SK-N-SH (cell line): ENCODE data around the gene EIF5AL1. TPM values are rescaled to one million over a fixed set of nuclear protein-coding genes. Genes with fewer than 3 reads are reported as not detected.

ENCODE experiments used
- CTCF ChIA-PET: fragments of 300-600, 350-600 bp; formaldehyde crosslinking; extraction: SDS; loops from one replicate; lab custom pipeline; 2021; lab: Yijun Ruan, JAX
- POLR2A ChIA-PET: fragments of 350-600 bp; sonication (Branson Sonifier 250); formaldehyde crosslinking; extraction: SDS; loops from one replicate; lab custom pipeline; 2020; ENCODE audit warnings: antibody characterized with exemption, inconsistent platforms; lab: Yijun Ruan, JAX
- DNase-seq: peaks from one replicate; pipeline ENCODE4 v3.0.0; 2012
- H2AFZ ChIP-seq: fragments of 200-600 bp; sonication (generic); 2 replicates; pipeline ENCODE4 v1.8.1; 2016; ENCODE audit warnings: antibody characterized with exemption, mild to moderate bottlenecking, low read depth
- H3F3A ChIP-seq: fragments of 200-600 bp; sonication (generic); replicated peaks from 2 replicates; pipeline ENCODE3; 2016; ENCODE audit warnings: antibody characterized with exemption, mild to moderate bottlenecking; ENCODE audit not compliant: insufficient read depth
- H3K27ac ChIP-seq, 2 experiments: fragments of 200-500 bp in 1 of 2; fragments of 200-600 bp in 1 of 2; sonication (Bioruptor generic) in 1 of 2; sonication (generic), shearing (Covaris generic) in 1 of 2; 2 replicates each; pipeline versions ENCODE4 v1.5.1 to v1.6.1; 2014 to 2016; ENCODE audit warnings: low read depth in 2 of 2, inconsistent platforms in 1 of 2, low read length in 1 of 2, mild to moderate bottlenecking in 1 of 2, mixed read lengths in 1 of 2
- H3K27me3 ChIP-seq: fragments of 200-600 bp; sonication (generic), shearing (Covaris generic); 2 replicates; pipeline ENCODE4 v1.6.1; 2016; ENCODE audit warnings: mixed run types; ENCODE audit not compliant: insufficient read depth
- H3K36me3 ChIP-seq, 2 experiments: fragments of 200-500 bp in 1 of 2; fragments of 200-600 bp in 1 of 2; sonication (Bioruptor generic) in 1 of 2; sonication (generic) in 1 of 2; replicated peaks in 1 of 2; 2 replicates each; pipeline versions ENCODE3 to v1.5.1; 2014 to 2016; ENCODE audit warnings: low read length in 1 of 2, mild to moderate bottlenecking in 1 of 2; ENCODE audit not compliant: insufficient read depth in 2 of 2, control insufficient read depth in 1 of 2
- H3K4me1 ChIP-seq, 2 experiments: fragments of 200-500 bp in 1 of 2; fragments of 200-600 bp in 1 of 2; sonication (Bioruptor generic) in 1 of 2; sonication (generic), shearing (Covaris generic) in 1 of 2; 2 replicates each; pipeline versions ENCODE4 v1.5.1 to v1.6.1; 2014 to 2016; ENCODE audit warnings: low read depth in 1 of 2, low read length in 1 of 2, mixed run types in 1 of 2; ENCODE audit not compliant: insufficient read depth in 2 of 2, control insufficient read depth in 1 of 2
- H3K4me2 ChIP-seq: fragments of 200-600 bp; sonication (generic), shearing (Covaris generic); 2 replicates; pipeline ENCODE4 v1.6.1; 2017; ENCODE audit warnings: mixed run types
- H3K4me3 ChIP-seq, 2 experiments: fragments of 200-500 bp in 1 of 2; fragments of 200-600 bp in 1 of 2; sonication (Bioruptor generic) in 1 of 2; sonication (generic), shearing (Covaris generic) in 1 of 2; 2 replicates each; pipeline versions ENCODE4 v1.5.1 to v1.8.1; 2014 to 2016; ENCODE audit warnings: low read depth in 2 of 2, inconsistent platforms in 1 of 2, low read length in 1 of 2, mild to moderate bottlenecking in 1 of 2, mixed read lengths in 1 of 2, moderate library complexity in 1 of 2
- H3K79me2 ChIP-seq: fragments of 200-600 bp; sonication (generic); 2 replicates; pipeline ENCODE4 v1.8.1; 2017; ENCODE audit warnings: mild to moderate bottlenecking; ENCODE audit not compliant: insufficient read depth
- H3K9ac ChIP-seq: fragments of 200-600 bp; sonication (generic); 2 replicates; pipeline ENCODE4 v1.6.1; 2017; ENCODE audit warnings: mixed run types
- H3K9me2 ChIP-seq: fragments of 200-600 bp; sonication (generic); 2 replicates; pipeline ENCODE4 v1.6.1; 2017; ENCODE audit warnings: mixed run types
- H3K9me3 ChIP-seq: fragments of 200-600 bp; sonication (generic); 2 replicates; pipeline ENCODE4 v1.6.1; 2017; ENCODE audit warnings: mixed run types, mild to moderate bottlenecking, moderate library complexity
- H4K20me1 ChIP-seq: fragments of 200-600 bp; sonication (generic); 2 replicates; pipeline ENCODE4 v1.6.1; 2017; ENCODE audit warnings: mild to moderate bottlenecking, mixed run types; ENCODE audit not compliant: insufficient read depth
- CHD2 ChIP-seq: fragments of 150-350 bp; IDR thresholded peaks from 2 replicates; pipeline ENCODE4 v1.6.1; 2018; ENCODE audit warnings: low read length; ENCODE audit not compliant: partially characterized antibody
- CTCF ChIP-seq: fragments of 200-600 bp; sonication (generic); IDR thresholded peaks from 2 replicates; pipeline ENCODE4 v1.6.1; 2017; ENCODE audit warnings: antibody characterized with exemption, mild to moderate bottlenecking, moderate library complexity
- ELF1 ChIP-seq: IDR thresholded peaks from 2 replicates; pipeline ENCODE4 v1.4.0; 2012
- EP300 ChIP-seq, 2 experiments: IDR thresholded peaks; 2 replicates each; pipeline versions ENCODE4 v1.4.0 to v1.6.1; 2012; ENCODE audit warnings: borderline replicate concordance in 1 of 2, low read depth in 1 of 2, low read length in 1 of 2
- FOSL2 ChIP-seq: IDR thresholded peaks from 2 replicates; pipeline ENCODE4 v1.4.0; 2012; ENCODE audit warnings: low read depth, mild to moderate bottlenecking, moderate library complexity, borderline replicate concordance
- FOXJ3 ChIP-seq: sonication (generic); formaldehyde crosslinking; IDR thresholded peaks from 2 replicates; pipeline ENCODE4 v1.5.1; 2020; ENCODE audit warnings: mild to moderate bottlenecking, missing genetic modification reagents
- FOXM1 ChIP-seq: IDR thresholded peaks from 2 replicates; pipeline ENCODE4 v1.4.0; 2012; ENCODE audit warnings: low read depth, mild to moderate bottlenecking
- GABPA ChIP-seq: IDR thresholded peaks from 2 replicates; pipeline ENCODE4 v1.4.0; 2012; ENCODE audit warnings: low read depth, mild to moderate bottlenecking
- IRF3 ChIP-seq: fragments of 150-350 bp; IDR thresholded peaks from 2 replicates; pipeline ENCODE4 v1.6.1; 2016; ENCODE audit warnings: mild to moderate bottlenecking, low read depth, low read length
- JUND ChIP-seq: IDR thresholded peaks from 2 replicates; pipeline ENCODE4 v1.4.0; 2012
- MAX ChIP-seq: IDR thresholded peaks from 2 replicates; pipeline ENCODE4 v1.4.0; 2012; ENCODE audit warnings: low read depth
- MEF2A ChIP-seq: IDR thresholded peaks from 2 replicates; pipeline ENCODE4 v1.4.0; 2012; ENCODE audit warnings: low read depth, borderline replicate concordance
- MXI1 ChIP-seq: IDR thresholded peaks from 2 replicates; pipeline ENCODE4 v1.6.1; 2012; ENCODE audit warnings: mild to moderate bottlenecking, low read depth, low read length, improper control_type of control experiment
- NFIC ChIP-seq: IDR thresholded peaks from 2 replicates; pipeline ENCODE4 v1.4.0; 2012; ENCODE audit warnings: borderline replicate concordance
- NRF1 ChIP-seq: IDR thresholded peaks from 2 replicates; pipeline ENCODE4 v1.6.1; 2012; ENCODE audit warnings: low read depth, mild to moderate bottlenecking, low read length
- PBX3 ChIP-seq: IDR thresholded peaks from 2 replicates; pipeline ENCODE4; 2012
- POLR2AphosphoS5 ChIP-seq: IDR thresholded peaks from 2 replicates; pipeline ENCODE4 v1.6.1; 2012; ENCODE audit warnings: low read depth, low read length
- RCOR1 ChIP-seq: fragments of 150-350 bp; IDR thresholded peaks from 2 replicates; pipeline ENCODE4 v1.6.1; 2017; ENCODE audit warnings: antibody characterized with exemption, low read length
- RFX5 ChIP-seq: IDR thresholded peaks from 2 replicates; pipeline ENCODE4 v1.6.1; 2012; ENCODE audit warnings: mild to moderate bottlenecking, improper control_type of control experiment, low read length
- RXRA ChIP-seq: IDR thresholded peaks from 2 replicates; pipeline ENCODE4 v1.4.0; 2012; ENCODE audit warnings: low read depth, mild to moderate bottlenecking, borderline replicate concordance
- SIN3A ChIP-seq: IDR thresholded peaks from 2 replicates; pipeline ENCODE4 v1.6.1; 2012; ENCODE audit warnings: low read depth, mild to moderate bottlenecking, low read length, moderate library complexity, borderline replicate concordance
- TAF1 ChIP-seq: IDR thresholded peaks from 2 replicates; pipeline ENCODE4 v1.6.1; 2012; ENCODE audit warnings: low read depth, mild to moderate bottlenecking, low read length, moderate library complexity, borderline replicate concordance
- TCF12 ChIP-seq: IDR thresholded peaks from 2 replicates; pipeline ENCODE4 v1.4.0; 2012
- TEAD4 ChIP-seq: IDR thresholded peaks from 2 replicates; pipeline ENCODE4 v1.4.0; 2012; ENCODE audit warnings: mild to moderate bottlenecking, borderline replicate concordance; ENCODE audit not compliant: insufficient read depth
- USF1 ChIP-seq: IDR thresholded peaks from 2 replicates; pipeline ENCODE4 v1.4.0; 2012; ENCODE audit warnings: low read depth, borderline replicate concordance
- USF2 ChIP-seq: fragments of 150-350 bp; IDR thresholded peaks from 2 replicates; pipeline ENCODE4 v1.6.1; 2017; ENCODE audit warnings: antibody characterized with exemption, low read length, low read depth, borderline replicate concordance
- YY1 ChIP-seq: IDR thresholded peaks from 2 replicates; pipeline ENCODE4 v1.4.0; 2012; ENCODE audit warnings: low read depth, mild to moderate bottlenecking
- ZBTB33 ChIP-seq: IDR thresholded peaks from 2 replicates; pipeline ENCODE4 v1.4.0; 2012; ENCODE audit warnings: low read depth, borderline replicate concordance
- WGBS: methylation state at CpG from one replicate; pipeline ENCODE4 v1.1.6; 2017; ENCODE audit warnings: low lambda C conversion rate; 5-methylcytosine and 5-hydroxymethylcytosine counted together
- polyA plus RNA-seq, 3 experiments: library from polyadenylated mRNA; depleted of rRNA; stranded (reverse); fragments of >200 nt; gene quantifications; 2 replicates each; pipeline ENCODE4 v1.2.3, GENCODE V29; 2012

The EIF5AL1 gene
- polyA plus RNA-seq, 1 of the 3 experiments (the other 2 are of a cell fraction) = 0.26 TPM

- no peaks in the 10 kb centered on the region for H3K36me3 ChIP-seq
- 50% methylated on average over 2 of the region's 2 CpGs for WGBS
- peak; percentile 55 for DNase-seq
- no peak overlapping the region for H3K4me3 ChIP-seq
- no peaks in the 10 kb centered on the region for H3K9me2 ChIP-seq
- H3K27ac ChIP-seq = peak overlapping the region; percentile 88 to 90
- H3K9ac ChIP-seq = no peak overlapping the region
- H3K4me2 ChIP-seq = peak overlapping the region; percentile 57; the same call in 1 of the 2 replicates
- no peaks in the 10 kb centered on the region for H3K79me2 ChIP-seq
- no peaks in the 10 kb centered on the region for H4K20me1 ChIP-seq
- H3K27me3 ChIP-seq = no peaks in the 10 kb centered on the region
- H3F3A ChIP-seq = peaks cover 28% of the 10 kb centered on the region
- ChIA-PET POLR2A (no interaction called here), CTCF (interaction anchor here (8.1 kb wide), 1 partner anchor 110 kb away, joined by 99 read pairs; no protein-coding TSS in a partner anchor)
- peaks cover 18 to 33% of the 10 kb centered on the region in 2 experiments for H3K4me1 ChIP-seq
- no peaks in the 10 kb centered on the region for H3K9me3 ChIP-seq
- H2AFZ ChIP-seq = peak overlapping the region; percentile 67; the same call in 1 of the 2 replicates
- TF ChIP-seq EP300 (IDR thresholded peaks at IDR 0.05; ENCODE audit: borderline replicate concordance in 1 of 2, low read depth in 1 of 2, low read length in 1 of 2) = peak; percentile 63 to 86
- TF ChIP-seq USF2 = no peak
- TF ChIP-seq JUND = peak; percentile 66
- TF ChIP-seq NRF1 = no peak
- TF ChIP-seq RCOR1 = no peak
- TF ChIP-seq CTCF = no peak
- no peak for TF ChIP-seq ZBTB33
- TF ChIP-seq POLR2AphosphoS5 = peak; percentile 79
- no peak for TF ChIP-seq RFX5
- TF ChIP-seq ELF1 = no peak; the same call in 1 of the 2 replicates
- TF ChIP-seq MXI1 = no peak
- peak; percentile 93 for TF ChIP-seq PBX3
- no peak for TF ChIP-seq IRF3
- no peak for TF ChIP-seq GABPA
- peak; percentile 85 for TF ChIP-seq NFIC
- TF ChIP-seq TAF1 = no peak
- no peak for TF ChIP-seq CHD2
- peak; percentile 83; the same call in 1 of the 2 replicates for TF ChIP-seq RXRA
- peak; percentile 100 for TF ChIP-seq TCF12
- TF ChIP-seq MAX = peak; percentile 29; the same call in 1 of the 2 replicates
- TF ChIP-seq SIN3A = peak; percentile 58; the same call in 1 of the 2 replicates
- TF ChIP-seq FOXM1 = peak; percentile 50; the same call in 1 of the 2 replicates
- no peak for TF ChIP-seq USF1
- TF ChIP-seq MEF2A = no peak; the same call in 1 of the 2 replicates
- no peak for TF ChIP-seq FOXJ3
- peak; percentile 34; the same call in 1 of the 2 replicates for TF ChIP-seq FOSL2
- peak; percentile 67 for TF ChIP-seq TEAD4
- no peak for TF ChIP-seq YY1
Measured at GRCh38 chr10:79483948-79484347, 28.4 kb upstream of the EIF5AL1 start.
